MCF 10A (cell line): ENCODE measurements around the gene MPDU1. TPM values are rescaled to one million over a fixed set of nuclear protein-coding genes. Genes with fewer than 3 reads are reported as not detected.

Source experiments
- BruUV-seq: library from RNA; stranded (reverse); fragments of 400-500 nt; replicated peaks from 2 replicates; lab custom pipeline; 2021; lab: Mats Ljungman, UMichigan
- CTCF ChIA-PET: fragments of 300-600 bp; sonication (Branson Sonifier 250); formaldehyde crosslinking; extraction: SDS; loops from one replicate; lab custom pipeline; 2021; ENCODE audit warnings: antibody characterized with exemption, inconsistent platforms; lab: Yijun Ruan, JAX
- POLR2A ChIA-PET: fragments of 300-600, 350-650 bp; sonication (Branson Sonifier 250); formaldehyde crosslinking; extraction: SDS; loops from one replicate; lab custom pipeline; 2020; ENCODE audit warnings: antibody characterized with exemption, inconsistent platforms; lab: Yijun Ruan, JAX
- DNase-seq: peaks from one replicate; pipeline ENCODE4 v3.0.0-alpha.2; 2018; ENCODE audit not compliant: unreplicated experiment
- H3K27ac Mint-ChIP-seq: one replicate; pipeline ENCODE4 v1.8.0; 2022; ENCODE audit warnings: mild to moderate bottlenecking, low read depth, mixed read lengths; ENCODE audit not compliant: unreplicated experiment
- H3K27me3 Mint-ChIP-seq: one replicate; pipeline ENCODE4 v1.8.0; 2022; ENCODE audit warnings: mixed read lengths; ENCODE audit not compliant: insufficient read depth, unreplicated experiment
- H3K36me3 Mint-ChIP-seq: one replicate; pipeline ENCODE4 v1.8.0; 2022; ENCODE audit warnings: mild to moderate bottlenecking, moderate library complexity, mixed read lengths; ENCODE audit not compliant: insufficient read depth, unreplicated experiment
- H3K4me1 Mint-ChIP-seq: one replicate; pipeline ENCODE4 v1.8.0; 2022; ENCODE audit warnings: mixed read lengths; ENCODE audit not compliant: insufficient read depth, unreplicated experiment
- H3K4me3 Mint-ChIP-seq: one replicate; pipeline ENCODE4 v1.8.0; 2022; ENCODE audit warnings: mild to moderate bottlenecking, moderate library complexity, mixed read lengths; ENCODE audit not compliant: unreplicated experiment
- H3K9me3 Mint-ChIP-seq: one replicate; pipeline ENCODE4 v1.8.0; 2022; ENCODE audit warnings: mixed read lengths; ENCODE audit not compliant: unreplicated experiment
- CTCF ChIP-seq: fragments of 200-600 bp; IDR thresholded peaks from one replicate; pipeline ENCODE4 v1.8.0; 2022; ENCODE audit warnings: antibody characterized with exemption, mild to moderate bottlenecking; ENCODE audit not compliant: unreplicated experiment
- intact Hi-C: fragments of 100-400 bp; cut with micrococcal nuclease; formaldehyde crosslinking; loops from 2 replicates; pipeline ENCODE4 v1.14.1; 2022
- total RNA-seq: library from RNA; stranded (reverse); gene quantifications from 2 replicates; pipeline ENCODE4 v1.2.3, GENCODE V29; 2022

Gene MPDU1
- total RNA-seq, 1 experiment from 2014 or later: 56.5 TPM

- peaks cover 10% of the 10 kb centered on the region for H3K4me1 Mint-ChIP-seq
- ChIA-PET POLR2A (interaction anchor here (10.5 kb wide), 1 partner anchor 18 kb away, joined by 206 read pairs; the partner anchor contains the start of genes MPDU1 and SOX15), CTCF (no interaction called here)
- no TSS peak for BruUV-seq
- peaks cover 81% of the 10 kb centered on the region for H3K36me3 Mint-ChIP-seq
- no peak overlapping the region for H3K4me3 Mint-ChIP-seq
- TF ChIP-seq CTCF: no peak
- H3K27ac Mint-ChIP-seq: no peak overlapping the region
- H3K9me3 Mint-ChIP-seq: no peaks in the 10 kb centered on the region
- no peak for DNase-seq
- no peaks in the 10 kb centered on the region for H3K27me3 Mint-ChIP-seq
- intact Hi-C loops: no loop called here
Observed at GRCh38 chr17:7606280-7606679, 22.6 kb downstream of the MPDU1 start.

GRCh38 chr17:7610641-7611040 is 27.0 kb downstream of the MPDU1 start:
- ChIA-PET POLR2A (interaction anchor here (0.6 to 10.5 kb wide), 5 partner anchors 10 to 76 kb away, joined by 3 to 206 read pairs (median 5); partner anchors contain the start of genes MPDU1, SAT2, SOX15 and TP53), CTCF (interaction anchor here (0.8 to 1.9 kb wide), 5 partner anchors 10 to 62 kb away, joined by 3 to 6 read pairs (median 4); no protein-coding TSS in a partner anchor)
- peaks cover 46% of the 10 kb centered on the region for H3K36me3 Mint-ChIP-seq
- intact Hi-C loops: no loop called here
- peak overlapping the region; percentile 57 for H3K27ac Mint-ChIP-seq
- no TSS peak for BruUV-seq
- H3K9me3 Mint-ChIP-seq: no peaks in the 10 kb centered on the region
- no peaks in the 10 kb centered on the region for H3K27me3 Mint-ChIP-seq
- peaks cover 32% of the 10 kb centered on the region for H3K4me1 Mint-ChIP-seq
- DNase-seq: no peak
- TF ChIP-seq CTCF: no peak
- peak overlapping the region; percentile 38 for H3K4me3 Mint-ChIP-seq

- DNase-seq: no peak
- no TSS peak for BruUV-seq
- intact Hi-C loops: no loop called here
- Mint-ChIP-seq H3K27me3 (no peaks in the 10 kb centered on the region), H3K36me3 (peaks cover 36% of the 10 kb centered on the region), H3K4me1 (peaks cover 32% of the 10 kb centered on the region), H3K27ac (peak overlapping the region; percentile 57), H3K9me3 (no peaks in the 10 kb centered on the region), H3K4me3 (peak overlapping the region; percentile 80)
- TF ChIP-seq CTCF: no peak
- ChIA-PET POLR2A (interaction anchor here (0.9 to 10.5 kb wide), 5 partner anchors 15 to 167 kb away, joined by 4 to 206 read pairs (median 67); partner anchors contain the start of genes CHRNB1, MPDU1, SAT2 and SOX15), CTCF (interaction anchor here (0.5 to 3.4 kb wide), 9 partner anchors 10 to 1018 kb away, joined by 3 to 13 read pairs (median 3); partner anchors contain the start of genes SOX15, TP53 and WRAP53)
Observed at GRCh38 chr17:7611635-7612293, 28.1 kb downstream of the MPDU1 start.

DNA sequence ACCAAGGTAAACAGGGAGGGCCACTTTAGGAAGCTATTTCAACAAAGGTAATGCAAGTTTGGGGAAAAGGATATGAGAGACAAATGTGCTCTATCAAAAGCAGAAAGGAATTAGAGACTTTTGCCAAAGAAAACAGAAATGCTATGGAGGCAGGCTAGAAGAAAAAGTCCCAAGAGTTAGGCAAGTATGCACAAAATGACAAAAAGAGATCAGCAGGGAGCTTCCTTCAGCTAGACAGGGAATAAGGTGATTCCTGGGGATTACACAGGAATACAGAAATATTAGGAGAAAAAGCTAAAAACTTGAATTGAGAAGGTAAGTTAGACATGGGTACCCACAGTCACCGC is 28.6 kb downstream of the MPDU1 start:
- BruUV-seq: no TSS peak
- Mint-ChIP-seq H3K36me3 (peaks cover 31% of the 10 kb centered on the region), H3K27ac (peak overlapping the region; percentile 43), H3K9me3 (no peaks in the 10 kb centered on the region), H3K4me1 (peaks cover 32% of the 10 kb centered on the region), H3K27me3 (no peaks in the 10 kb centered on the region), H3K4me3 (peak overlapping the region; percentile 80)
- POLR2A ChIA-PET: interaction anchor here (0.7 to 10.5 kb wide), 6 partner anchors 15 to 375 kb away, joined by 3 to 206 read pairs (median 36); partner anchors contain the start of genes CHRNB1, MPDU1, SAT2 and SOX15
- TF ChIP-seq CTCF: no peak
- intact Hi-C loops: no loop called here
- DNase-seq: no peak
- CTCF ChIA-PET: interaction anchor here (0.7 to 3.4 kb wide), 6 partner anchors 9 to 1017 kb away, joined by 3 to 13 read pairs (median 4); partner anchors contain the start of genes SOX15, TP53 and WRAP53
